H9 (cell line): ENCODE measurements around the gene PIPOX. TPM values are rescaled to one million over a fixed set of nuclear protein-coding genes. Genes with fewer than 3 reads are reported as not detected.

Experiments used
- DNase-seq: peaks from one replicate; pipeline ENCODE4 v3.0.0-alpha.2; 2017
- H2AFZ ChIP-seq: one replicate; pipeline ENCODE4 v1.6.1; 2013; ENCODE audit warnings: mild to moderate bottlenecking, low read length, control low read depth, moderate library complexity
- H2AK5ac ChIP-seq: 2 replicates; pipeline ENCODE4 v1.6.1; 2013; ENCODE audit warnings: low read length, control low read depth, mixed read lengths; ENCODE audit not compliant: insufficient read length
- H2BK120ac ChIP-seq: one replicate; pipeline ENCODE4 v1.6.1; 2013; ENCODE audit warnings: low read depth, mild to moderate bottlenecking, low read length, control low read depth, inconsistent platforms; ENCODE audit not compliant: poor library complexity, severe bottlenecking
- H2BK12ac ChIP-seq: 2 replicates; pipeline ENCODE4 v1.6.1; 2013; ENCODE audit warnings: low read length, control low read depth, mixed read lengths, low read depth; ENCODE audit not compliant: insufficient read length
- H2BK15ac ChIP-seq: 2 replicates; pipeline ENCODE4 v1.6.1; 2013; ENCODE audit warnings: low read depth, low read length, control low read depth
- H2BK20ac ChIP-seq: one replicate; pipeline ENCODE4 v1.6.1; 2013; ENCODE audit warnings: low read depth, mild to moderate bottlenecking, low read length, control low read depth, inconsistent platforms; ENCODE audit not compliant: poor library complexity, severe bottlenecking
- H2BK5ac ChIP-seq: 2 replicates; pipeline ENCODE4 v1.6.1; 2013; ENCODE audit warnings: low read length, control low read depth, mixed read lengths; ENCODE audit not compliant: insufficient read length
- H3K14ac ChIP-seq: 2 replicates; pipeline ENCODE4 v1.6.1; 2013; ENCODE audit warnings: low read length, control low read depth; ENCODE audit not compliant: insufficient read depth
- H3K18ac ChIP-seq: 2 replicates; pipeline ENCODE4 v1.6.1; 2013; ENCODE audit warnings: low read depth, mild to moderate bottlenecking, mixed read lengths, low read length, control low read depth; ENCODE audit not compliant: insufficient read length
- H3K23ac ChIP-seq: 2 replicates; pipeline ENCODE4 v1.6.1; 2013; ENCODE audit warnings: low read length, control low read depth, mixed read lengths, low read depth; ENCODE audit not compliant: insufficient read length
- H3K23me2 ChIP-seq: 2 replicates; pipeline ENCODE4 v1.6.1; 2013; ENCODE audit warnings: low read depth, mild to moderate bottlenecking, mixed read lengths, low read length, control low read depth; ENCODE audit not compliant: insufficient read length, poor library complexity, severe bottlenecking
- H3K27ac ChIP-seq: 2 replicates; pipeline ENCODE4 v1.5.1; 2013; ENCODE audit warnings: low read length, control low read depth, mixed read lengths, low read depth; ENCODE audit not compliant: insufficient read length
- H3K27me3 ChIP-seq: 2 replicates; pipeline ENCODE4 v1.6.1; 2013; ENCODE audit warnings: low read length, control low read depth, inconsistent platforms; ENCODE audit not compliant: insufficient read depth
- H3K4ac ChIP-seq: 2 replicates; pipeline ENCODE4 v1.6.1; 2013; ENCODE audit warnings: low read depth, mild to moderate bottlenecking, control low read depth, inconsistent platforms, low read length, moderate library complexity
- H3K4me1 ChIP-seq: 2 replicates; pipeline ENCODE4 v1.6.1; 2013; ENCODE audit warnings: low read length, control low read depth, inconsistent platforms; ENCODE audit not compliant: insufficient read depth
- H3K4me2 ChIP-seq: 2 replicates; pipeline ENCODE4 v1.6.1; 2013; ENCODE audit warnings: low read length, control low read depth, mixed read lengths; ENCODE audit not compliant: insufficient read length, insufficient read depth
- H3K56ac ChIP-seq: 2 replicates; pipeline ENCODE4 v1.6.1; 2013; ENCODE audit warnings: low read depth, mild to moderate bottlenecking, mixed read lengths, low read length, control low read depth; ENCODE audit not compliant: insufficient read length
- H3K79me1 ChIP-seq: 2 replicates; pipeline ENCODE4 v1.6.1; 2013; ENCODE audit warnings: low read depth, mild to moderate bottlenecking, moderate library complexity, low read length, control low read depth, inconsistent platforms; ENCODE audit not compliant: insufficient read depth, poor library complexity, severe bottlenecking
- H3K79me2 ChIP-seq: 2 replicates; pipeline ENCODE4 v1.6.1; 2013; ENCODE audit warnings: low read length, control low read depth, inconsistent platforms; ENCODE audit not compliant: insufficient read depth
- H3K9ac ChIP-seq: 2 replicates; pipeline ENCODE4 v1.6.1; 2013; ENCODE audit warnings: low read length, control low read depth, mixed read lengths; ENCODE audit not compliant: insufficient read length; ENCODE audit errors: extremely low read depth
- H3K9me3 ChIP-seq: one replicate; pipeline ENCODE4 v1.6.1; 2013; ENCODE audit warnings: low read depth, low read length, inconsistent platforms; ENCODE audit not compliant: control insufficient read depth
- H3T11ph ChIP-seq: one replicate; pipeline ENCODE4 v1.6.1; 2013; ENCODE audit warnings: mild to moderate bottlenecking, low read length, control low read depth, inconsistent platforms
- H4K20me1 ChIP-seq: one replicate; pipeline ENCODE4 v1.6.1; 2013; ENCODE audit not compliant: control insufficient read depth, insufficient read length, insufficient read depth
- H4K5ac ChIP-seq: 2 replicates; pipeline ENCODE4 v1.6.1; 2013; ENCODE audit warnings: low read depth, mild to moderate bottlenecking, mixed read lengths, low read length, control low read depth; ENCODE audit not compliant: insufficient read length
- H4K8ac ChIP-seq: replicated peaks from 2 replicates; pipeline ENCODE4 v1.6.1; 2013; ENCODE audit warnings: low read length, control low read depth, mixed read lengths, low read depth; ENCODE audit not compliant: insufficient read length
- H4K91ac ChIP-seq: 2 replicates; pipeline ENCODE4 v1.6.1; 2013; ENCODE audit warnings: low read depth, mild to moderate bottlenecking, moderate library complexity, mixed read lengths, low read length, control low read depth; ENCODE audit not compliant: insufficient read length
- H3K27ac Mint-ChIP-seq, 3 experiments: 2 replicates in 2 of 3; 3 replicates in 1 of 3; pipeline ENCODE4 v1.8.0; 2020 to 2021; ENCODE audit warnings: mixed read lengths in 3 of 3, mild to moderate bottlenecking in 1 of 3, moderate library complexity in 1 of 3
- H3K27me3 Mint-ChIP-seq: 2 replicates; pipeline ENCODE4 v1.8.0; 2021; ENCODE audit warnings: low read depth, mild to moderate bottlenecking, moderate library complexity, mixed read lengths
- H3K36me3 Mint-ChIP-seq, 3 experiments: 2 replicates in 2 of 3; 3 replicates in 1 of 3; pipeline ENCODE4 v1.8.0; 2020 to 2021; ENCODE audit warnings: low read depth in 3 of 3, mixed read lengths in 3 of 3; ENCODE audit not compliant: insufficient read depth in 1 of 3
- H3K4me1 Mint-ChIP-seq, 2 experiments: 2 replicates each; pipeline ENCODE4 v1.8.0; 2020; ENCODE audit warnings: mixed read lengths in 2 of 2
- H3K4me3 Mint-ChIP-seq, 2 experiments: 2 replicates in 1 of 2; 3 replicates in 1 of 2; pipeline ENCODE4 v1.8.0; 2020 to 2021; ENCODE audit warnings: mild to moderate bottlenecking in 2 of 2, mixed read lengths in 2 of 2, moderate library complexity in 1 of 2
- H3K9me3 Mint-ChIP-seq, 2 experiments: 2 replicates in 1 of 2; 3 replicates in 1 of 2; pipeline ENCODE4 v1.8.0; 2020; ENCODE audit warnings: mild to moderate bottlenecking in 2 of 2, mixed read lengths in 2 of 2, moderate library complexity in 1 of 2
- CTCF ChIP-seq: fragments of 200-600 bp; sonication (generic); conservative IDR thresholded peaks from 3 replicates; pipeline ENCODE4 v1.8.0; 2021; ENCODE audit warnings: antibody characterized with exemption, mild to moderate bottlenecking
- WGBS: extraction: QIAGEN DNeasy Blood & Tissue Kit; methylation state at CpG from one replicate; pipeline ENCODE4 v1.1.7; 2013; ENCODE audit warnings: missing lambda C conversion rate, low lambda C conversion rate, mixed read lengths; ENCODE audit not compliant: insufficient read length; ENCODE audit errors: extremely low coverage; 5-methylcytosine and 5-hydroxymethylcytosine counted together
- total RNA-seq: library from RNA; stranded (reverse); gene quantifications from 2 replicates; pipeline ENCODE4 v1.2.1, GENCODE V29; 2021

Gene PIPOX
- total RNA-seq, 1 experiment from 2014 or later = 30.1 TPM

DNA sequence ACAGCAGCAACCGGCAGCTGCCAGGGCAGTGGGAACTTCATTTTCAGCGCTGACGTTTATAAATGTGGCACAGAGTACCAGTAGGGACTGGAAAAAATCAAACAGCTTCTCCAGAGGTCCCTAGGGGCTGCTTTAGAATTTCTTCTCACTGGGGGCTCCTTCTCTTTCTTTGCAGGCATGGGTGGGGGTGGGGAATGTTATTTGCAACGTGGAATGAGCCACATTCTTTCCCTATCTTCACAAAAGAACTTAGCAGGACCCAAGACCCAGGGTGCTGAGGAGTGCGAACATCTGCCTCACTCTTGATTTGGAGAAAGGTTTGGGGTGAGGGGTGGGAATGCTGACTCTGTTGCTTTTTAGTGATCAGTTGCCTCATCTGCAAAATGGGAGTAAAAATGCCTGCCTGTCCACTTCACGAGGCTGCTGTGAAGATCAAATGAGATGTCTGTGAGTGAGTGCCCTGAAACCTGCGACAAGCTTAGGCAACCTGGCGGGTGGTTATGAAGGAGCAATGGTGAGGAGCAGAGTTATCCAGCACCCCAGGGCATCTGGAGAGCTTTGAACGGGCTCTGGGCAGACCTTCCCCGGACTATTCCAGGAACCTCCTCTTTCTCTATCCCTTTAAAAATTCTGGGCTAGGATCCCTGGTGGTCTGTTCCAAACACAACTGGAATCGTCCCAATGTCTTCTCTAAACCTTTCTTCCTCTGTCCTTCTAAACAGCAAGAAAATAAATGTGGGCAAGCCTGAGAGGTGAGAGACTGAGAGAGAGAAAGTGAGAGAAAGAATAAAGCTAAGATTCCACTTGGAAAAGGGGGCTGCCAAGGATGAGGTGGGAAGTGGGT lies 10.7 kb upstream of the PIPOX start:
- peak; percentile 57 for DNase-seq
- no peak overlapping the region for H3K9ac ChIP-seq

More for the DNA sequence above, 10.7 kb upstream of the PIPOX start:
- H2BK5ac ChIP-seq = no peak overlapping the region
- no peak overlapping the region for H2BK120ac ChIP-seq
- H3K4me3 Mint-ChIP-seq = peak overlapping the region; percentile 39 to 71; a peak in 4 of 5 replicates
- no peak for TF ChIP-seq CTCF
- no peaks in the 10 kb centered on the region for H3K79me2 ChIP-seq
- H3K4me1 ChIP-seq = peaks cover 12% of the 10 kb centered on the region
- peaks cover 46% of the 10 kb centered on the region in 2 experiments for H3K4me1 Mint-ChIP-seq
- peaks cover 13 to 20% (median 15%) of the 10 kb centered on the region in 3 experiments for H3K36me3 Mint-ChIP-seq
- H3K27ac Mint-ChIP-seq = peak overlapping the region; percentile 65 to 99 (median 95)
- peak overlapping the region; percentile 21 for H3K56ac ChIP-seq
- no CpG with 5 or more reads among the region's 11 CpGs for WGBS
- no peaks in the 10 kb centered on the region for H3K27me3 ChIP-seq
- no peaks in the 10 kb centered on the region for H3K79me1 ChIP-seq
- H3K18ac ChIP-seq = peak overlapping the region; percentile 60
- H3K4me2 ChIP-seq = peak overlapping the region; percentile 43
- H4K91ac ChIP-seq = no peak overlapping the region
- no peaks in the 10 kb centered on the region for H4K20me1 ChIP-seq
- no peak overlapping the region for H2AK5ac ChIP-seq
- H3K27me3 Mint-ChIP-seq = peaks cover 8% of the 10 kb centered on the region
- no peak overlapping the region for H2AFZ ChIP-seq
- peak overlapping the region; percentile 70 for H3K27ac ChIP-seq
- peaks cover 19 to 20% of the 10 kb centered on the region in 2 experiments for H3K9me3 Mint-ChIP-seq
- peak overlapping the region; percentile 55 for H2BK12ac ChIP-seq
- peak overlapping the region; percentile 76; the same call in 1 of the 2 replicates for H3K14ac ChIP-seq
- H3K23ac ChIP-seq = no peak overlapping the region
- H3K23me2 ChIP-seq = no peaks in the 10 kb centered on the region
- H2BK20ac ChIP-seq = no peak overlapping the region
- H4K5ac ChIP-seq = no peak overlapping the region
- no peak overlapping the region for H3K4ac ChIP-seq
- H2BK15ac ChIP-seq = no peak overlapping the region
- no peak overlapping the region for H4K8ac ChIP-seq
- no peak overlapping the region for H3T11ph ChIP-seq
- no peaks in the 10 kb centered on the region for H3K9me3 ChIP-seq
